ENCODE results near the gene TIPARP.
"Not testable (repeated sequence)": the region's sequence is repeated elsewhere in the genome, so short reads cannot be mapped to it uniquely, and the experiment has no call there.

The TIPARP gene

DNA sequence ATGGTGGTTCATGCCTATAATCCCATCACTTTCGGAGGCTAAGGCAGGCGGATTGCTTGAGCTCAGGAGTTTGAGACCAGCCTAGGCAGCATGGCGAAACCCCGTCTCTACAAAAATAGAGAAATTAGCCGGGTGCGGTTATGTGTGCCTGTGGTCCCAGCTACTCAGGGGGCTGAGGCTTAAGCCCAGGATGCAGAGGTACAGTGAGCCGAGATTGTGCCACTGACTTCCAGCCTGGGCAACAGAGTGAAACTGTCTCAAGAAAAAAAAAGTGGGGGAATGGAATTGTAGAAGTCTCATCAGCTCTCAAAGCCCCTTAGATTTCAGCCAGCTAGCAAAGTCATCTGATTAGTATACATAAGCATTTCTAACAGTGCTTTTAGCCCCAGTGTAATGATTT lies 33.2 kb downstream of the TIPARP start:
- in situ Hi-C loops (cut with MboI; ENCODE audit: low sequenced_read_pairs): no loop called here

DNA sequence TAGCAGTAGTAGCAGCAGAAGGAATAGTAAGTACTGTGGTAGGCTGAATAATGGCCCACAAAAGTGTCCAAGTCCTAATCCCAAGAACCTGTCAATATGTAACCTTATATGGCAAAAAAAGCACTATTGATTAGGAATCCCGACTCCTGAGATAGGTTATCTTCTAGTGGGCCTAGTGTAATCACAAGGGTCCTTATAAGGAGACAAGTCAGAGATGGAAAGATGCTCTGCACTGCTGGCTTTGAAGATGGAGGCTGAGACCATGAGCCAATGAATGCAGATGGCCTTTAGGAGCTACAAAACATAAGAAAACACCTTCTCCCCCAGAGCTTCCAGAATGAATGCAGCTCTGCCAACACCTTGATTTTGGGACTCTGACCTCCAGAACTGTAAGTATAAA lies 36.0 kb downstream of the TIPARP start:
- in situ Hi-C loops (cut with MboI; ENCODE audit: low sequenced_read_pairs): no loop called here

DNA sequence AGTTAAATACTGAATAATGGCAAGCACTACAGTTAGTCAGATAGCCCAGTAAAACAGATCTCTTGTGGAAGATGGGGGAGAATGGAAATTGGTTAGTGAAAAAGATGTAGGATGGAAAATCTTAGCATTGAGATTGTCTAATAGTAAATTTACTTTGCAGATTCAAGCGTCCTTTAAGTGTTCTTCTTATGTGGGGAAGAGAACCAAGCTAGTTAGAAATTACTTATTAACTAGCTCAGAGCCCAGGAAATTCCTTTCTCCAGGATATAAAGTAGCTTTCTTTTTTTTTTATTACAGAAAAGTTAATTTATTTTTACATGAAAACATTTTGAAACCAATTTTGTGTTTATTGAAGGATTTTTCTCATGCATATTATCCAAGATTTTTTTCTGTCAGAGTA lies 36.7 kb downstream of the TIPARP start:
- in situ Hi-C loops (cut with MboI; ENCODE audit: low sequenced_read_pairs): no loop called here

DNA sequence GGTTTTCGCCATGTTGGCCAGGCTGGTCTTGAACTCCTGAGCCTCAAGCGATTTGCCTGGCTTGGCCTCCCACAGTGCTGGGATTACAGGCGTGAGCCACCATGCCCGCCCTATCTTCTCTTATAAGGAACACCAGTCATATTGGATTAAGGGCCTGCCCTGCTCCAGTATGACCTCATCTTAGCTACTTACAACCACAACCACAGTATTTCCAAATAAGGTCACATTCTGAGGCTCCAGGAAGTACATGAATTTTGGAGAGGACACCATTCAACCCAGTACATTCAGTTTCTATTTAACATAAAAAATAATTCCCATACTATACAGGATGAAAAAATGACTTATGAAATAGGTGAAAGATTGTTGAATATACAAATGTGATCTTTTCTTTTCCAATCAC lies 37.6 kb downstream of the TIPARP start:
- in situ Hi-C loops (cut with MboI; ENCODE audit: low sequenced_read_pairs): not testable (repeated sequence)

DNA sequence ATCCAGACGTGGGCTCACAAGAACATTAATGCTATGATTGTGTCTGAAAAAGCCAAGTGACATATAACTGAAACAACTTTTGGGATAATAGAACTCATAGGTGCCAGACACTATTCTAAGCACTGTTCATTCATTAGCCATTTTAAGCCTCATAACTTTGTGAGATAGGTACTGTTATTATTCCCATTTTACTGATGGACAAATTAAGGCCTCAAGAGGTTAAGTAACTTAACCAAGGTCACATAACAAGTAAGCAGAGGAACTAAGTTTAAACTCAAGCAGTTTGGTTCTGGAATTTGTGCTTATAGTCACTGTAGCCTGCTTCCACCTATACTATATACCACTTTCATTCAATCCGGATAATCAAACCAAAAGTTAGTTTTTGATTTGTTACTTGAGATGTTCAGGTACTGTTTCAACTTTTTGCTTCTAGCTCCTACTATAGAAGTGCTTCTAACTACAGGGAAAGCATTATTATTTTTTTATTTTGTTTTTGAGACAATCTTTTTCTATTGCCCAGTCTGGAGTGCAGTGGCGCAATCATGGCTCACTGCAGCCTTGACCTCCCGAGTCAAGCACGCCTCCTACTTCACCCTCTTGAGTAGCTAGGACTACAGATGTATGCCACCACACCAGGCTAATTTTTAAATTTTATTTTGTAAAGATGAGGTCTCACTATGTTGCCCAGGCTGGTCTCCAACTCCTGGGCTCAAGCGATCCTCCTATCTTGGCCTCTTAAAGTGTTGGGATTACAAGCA lies 41.9 kb downstream of the TIPARP start:
- in situ Hi-C loops (cut with MboI; ENCODE audit: low sequenced_read_pairs): no loop called here

DNA sequence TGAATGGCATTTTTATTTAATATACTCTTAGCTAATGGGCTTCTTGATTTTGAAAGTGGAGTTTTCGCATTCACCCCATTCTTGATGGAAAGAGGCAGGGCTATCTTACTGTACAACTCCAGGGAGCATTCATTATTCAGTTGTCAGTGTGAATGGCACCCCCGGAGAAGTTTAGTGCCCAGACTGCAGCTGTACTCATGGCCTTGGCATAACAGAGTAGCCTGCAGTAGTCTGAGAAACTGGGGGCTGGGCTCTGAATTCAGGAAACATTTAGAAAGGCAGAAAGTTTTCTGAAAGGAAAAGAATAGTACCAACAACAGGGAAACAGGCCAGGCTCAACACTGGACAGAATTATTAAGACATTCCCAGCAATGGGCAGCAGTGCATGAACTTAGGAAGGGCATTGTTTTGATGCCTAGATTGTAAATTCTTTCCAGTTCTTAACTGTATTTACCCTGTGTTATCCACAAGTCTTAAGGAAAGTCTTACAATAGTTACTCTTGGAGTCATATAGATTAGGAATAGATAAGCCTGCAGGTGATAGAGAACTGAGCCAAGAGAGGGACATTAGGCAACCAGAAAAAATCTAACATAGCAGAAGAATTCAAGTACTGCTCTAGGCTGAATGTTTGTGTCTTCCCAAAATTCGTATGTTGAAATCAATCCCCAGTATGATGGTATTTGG lies 44.4 kb downstream of the TIPARP start:
- in situ Hi-C loops (cut with MboI; ENCODE audit: low sequenced_read_pairs): no loop called here

DNA sequence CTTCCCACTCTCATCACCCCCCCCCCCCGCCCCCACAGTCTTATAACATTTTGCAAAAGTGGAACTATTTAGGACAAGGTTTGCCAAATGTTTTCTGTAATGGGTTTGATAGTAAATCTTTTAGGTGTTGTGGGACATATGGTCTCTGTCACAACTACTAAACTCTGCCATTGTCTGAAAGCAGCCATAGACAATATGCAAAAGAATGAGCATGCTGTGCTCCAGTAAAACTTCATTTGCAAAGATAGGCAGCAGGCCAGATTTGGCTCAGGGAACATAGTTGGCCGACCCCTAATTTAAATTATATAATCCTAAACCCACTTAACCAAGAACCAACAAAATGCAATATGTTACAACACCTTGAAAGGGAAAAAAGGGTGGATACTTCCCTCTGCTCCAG lies 46.4 kb downstream of the TIPARP start:
- in situ Hi-C loops (cut with MboI; ENCODE audit: low sequenced_read_pairs): no loop called here

DNA sequence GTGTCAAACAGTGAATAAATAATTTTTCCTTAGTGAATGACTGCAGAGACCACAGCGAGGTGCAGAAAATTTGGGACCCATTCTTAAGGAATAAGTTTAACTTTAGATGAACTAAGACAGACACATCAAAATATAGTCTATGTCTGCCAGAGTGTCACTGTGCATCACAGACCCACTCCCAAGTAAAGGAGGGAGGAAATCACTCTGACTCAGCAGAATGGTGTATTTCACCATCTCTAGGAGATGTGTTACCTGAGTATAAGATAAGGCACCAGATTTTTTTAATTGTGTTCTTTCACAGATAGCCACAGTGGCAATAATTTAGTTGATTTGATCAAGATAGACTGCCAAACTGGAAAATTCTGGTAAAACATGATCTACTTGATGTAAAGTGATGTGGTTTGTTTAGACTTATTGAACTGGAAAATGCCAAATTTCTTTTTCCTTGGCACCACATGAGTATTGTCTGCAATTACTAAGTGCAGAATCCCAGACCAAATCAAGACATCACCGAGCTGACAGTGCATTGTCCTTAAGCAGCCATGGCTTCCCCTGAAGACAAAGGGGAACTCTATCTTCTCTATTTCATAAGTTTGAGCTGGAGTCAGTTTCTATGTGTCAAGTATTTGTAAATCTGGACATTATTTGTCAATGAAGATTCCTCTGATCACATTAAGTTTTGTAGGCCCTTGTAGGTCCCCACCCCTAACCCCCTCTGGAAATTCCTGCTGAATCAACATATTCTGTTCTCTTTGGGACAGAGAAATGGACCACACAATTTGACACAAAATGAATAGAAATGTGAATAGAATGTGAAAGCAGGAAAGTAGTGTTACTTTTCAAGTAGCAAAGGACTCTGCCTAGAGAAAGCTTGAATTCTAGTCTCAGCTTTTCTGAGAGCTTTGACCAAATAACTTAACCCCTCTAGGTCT lies 47.6 kb downstream of the TIPARP start:
- in situ Hi-C loops (cut with MboI; ENCODE audit: low sequenced_read_pairs): no loop called here

DNA sequence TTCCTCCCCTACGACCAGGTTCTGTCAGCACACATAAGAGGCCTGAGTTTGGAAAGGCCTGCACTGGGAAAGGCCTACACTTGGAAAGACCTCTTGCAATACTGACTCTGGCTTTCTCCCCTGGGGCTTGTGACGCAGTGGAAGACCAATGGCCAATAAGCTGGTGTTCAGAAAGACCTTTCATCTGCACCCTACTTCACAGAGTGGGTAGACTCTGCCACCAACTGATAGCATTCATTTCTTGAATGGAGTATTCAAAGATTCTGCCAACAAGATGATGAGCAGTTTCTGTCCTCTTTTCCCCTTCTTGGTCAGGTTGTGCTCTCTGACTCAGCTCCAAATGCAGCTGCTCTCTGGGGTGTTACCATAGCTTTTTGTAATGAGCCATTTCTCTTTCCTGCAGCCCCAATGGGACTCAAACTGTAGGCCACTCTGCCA lies 48.8 kb downstream of the TIPARP start:
- in situ Hi-C loops (cut with MboI; ENCODE audit: low sequenced_read_pairs): no loop called here

DNA sequence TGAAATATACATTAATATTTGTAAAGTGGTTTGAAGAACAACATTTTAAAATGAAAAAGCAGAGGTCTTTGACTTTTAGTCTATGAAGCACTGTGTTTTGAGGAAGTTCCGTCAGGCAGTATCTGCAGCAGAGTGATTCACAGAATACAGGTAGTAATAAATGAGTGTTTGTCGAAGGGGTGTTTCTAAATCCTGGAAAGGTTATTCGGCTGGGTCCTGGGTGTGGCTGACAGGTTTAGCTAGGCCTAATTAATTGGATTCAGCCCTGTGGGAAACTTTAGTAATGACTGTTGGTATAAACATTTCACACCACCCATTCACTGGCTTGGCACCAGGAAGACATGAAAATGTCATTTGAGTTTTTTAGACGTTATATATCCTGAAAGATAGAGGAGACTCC lies 51.3 kb downstream of the TIPARP start:
- in situ Hi-C loops (cut with MboI; ENCODE audit: low sequenced_read_pairs): no loop called here

DNA sequence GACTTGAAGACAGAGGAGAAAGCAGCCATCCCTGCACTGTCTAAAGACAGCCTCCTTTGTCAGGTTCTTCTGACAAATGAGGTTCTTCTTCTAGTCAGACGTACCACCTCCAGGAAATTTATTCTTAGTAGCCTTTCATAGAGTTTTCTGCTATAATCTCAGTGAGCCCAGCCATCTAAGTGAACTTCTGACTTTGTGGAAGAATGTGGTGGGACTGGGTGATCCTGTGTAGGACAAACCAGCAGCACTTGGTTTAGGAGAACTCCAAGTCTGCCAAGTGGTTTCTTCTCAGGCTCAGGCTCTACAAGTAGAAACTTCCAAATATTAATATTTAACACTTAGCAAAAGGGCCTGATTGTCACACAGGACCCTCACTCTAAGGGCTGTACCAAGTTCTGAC lies 52.1 kb downstream of the TIPARP start:
- in situ Hi-C loops (cut with MboI; ENCODE audit: low sequenced_read_pairs): no loop called here

DNA sequence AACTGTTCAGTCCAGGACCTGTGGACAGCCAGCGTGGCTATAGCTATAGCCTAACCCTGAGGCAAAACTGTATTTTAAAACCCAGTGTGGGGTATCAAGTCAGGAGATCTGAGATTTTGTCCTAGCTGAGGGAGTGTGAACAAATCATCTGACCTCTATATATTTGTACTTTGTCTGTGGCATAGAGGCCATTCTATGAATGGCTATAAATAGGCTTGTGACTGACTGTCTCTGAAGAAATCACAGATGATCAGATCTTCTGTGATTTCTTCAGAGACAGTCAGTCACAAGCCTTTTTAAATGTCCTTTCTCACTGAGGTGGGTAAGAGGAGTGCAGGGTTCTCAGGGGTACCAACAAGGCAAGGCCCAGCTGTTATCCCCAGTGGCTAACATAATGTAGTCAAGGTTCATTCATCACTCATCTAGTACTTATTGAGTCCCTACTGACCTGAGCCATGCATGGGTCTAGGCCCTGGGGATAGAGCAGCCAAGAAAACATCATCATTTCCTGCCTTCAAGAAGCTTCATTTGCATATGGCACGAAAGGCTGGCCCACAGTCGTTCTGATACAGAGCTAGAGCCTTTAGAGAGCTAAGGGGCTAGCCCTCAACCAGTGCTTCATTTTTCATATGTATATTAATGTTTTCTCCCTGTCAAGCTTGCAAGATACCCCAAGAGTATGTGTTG lies 53.3 kb downstream of the TIPARP start:
- in situ Hi-C loops (cut with MboI; ENCODE audit: low sequenced_read_pairs): no loop called here

DNA sequence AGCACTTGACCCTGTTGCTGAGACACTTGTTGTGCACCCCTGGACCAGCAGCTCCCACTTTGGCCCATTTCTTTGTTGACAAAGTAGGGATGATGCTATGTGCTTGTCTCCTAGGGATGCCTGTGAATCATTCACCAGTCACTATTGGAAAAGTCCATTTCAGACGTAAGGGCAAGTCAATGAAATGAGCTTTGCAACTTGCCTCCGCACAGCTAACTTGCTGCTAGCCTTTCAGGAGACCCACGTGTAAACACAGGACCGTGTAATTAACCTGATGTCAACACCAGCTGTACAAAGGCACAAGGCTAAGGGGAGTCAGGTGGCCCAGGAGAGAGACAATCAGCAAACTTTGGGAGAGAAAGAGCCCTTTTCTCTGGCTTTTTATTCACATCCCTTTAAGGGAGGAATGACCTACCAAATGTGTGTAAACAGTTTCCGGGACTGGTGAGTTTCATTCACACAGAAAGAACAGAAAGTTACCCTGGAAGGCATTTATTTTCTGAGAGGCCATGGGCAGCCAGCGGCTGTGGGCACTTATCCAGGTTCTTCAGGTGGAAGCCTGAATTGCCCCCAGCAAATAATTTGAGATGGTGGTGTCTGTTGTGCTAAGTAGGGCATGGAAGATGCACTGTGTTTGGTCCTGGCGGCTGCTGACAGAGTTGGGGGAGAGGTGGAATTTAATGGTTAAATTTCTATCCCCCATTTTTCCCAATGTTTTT lies 54.0 kb downstream of the TIPARP start:
- in situ Hi-C loops (cut with MboI; ENCODE audit: low sequenced_read_pairs): no loop called here

DNA sequence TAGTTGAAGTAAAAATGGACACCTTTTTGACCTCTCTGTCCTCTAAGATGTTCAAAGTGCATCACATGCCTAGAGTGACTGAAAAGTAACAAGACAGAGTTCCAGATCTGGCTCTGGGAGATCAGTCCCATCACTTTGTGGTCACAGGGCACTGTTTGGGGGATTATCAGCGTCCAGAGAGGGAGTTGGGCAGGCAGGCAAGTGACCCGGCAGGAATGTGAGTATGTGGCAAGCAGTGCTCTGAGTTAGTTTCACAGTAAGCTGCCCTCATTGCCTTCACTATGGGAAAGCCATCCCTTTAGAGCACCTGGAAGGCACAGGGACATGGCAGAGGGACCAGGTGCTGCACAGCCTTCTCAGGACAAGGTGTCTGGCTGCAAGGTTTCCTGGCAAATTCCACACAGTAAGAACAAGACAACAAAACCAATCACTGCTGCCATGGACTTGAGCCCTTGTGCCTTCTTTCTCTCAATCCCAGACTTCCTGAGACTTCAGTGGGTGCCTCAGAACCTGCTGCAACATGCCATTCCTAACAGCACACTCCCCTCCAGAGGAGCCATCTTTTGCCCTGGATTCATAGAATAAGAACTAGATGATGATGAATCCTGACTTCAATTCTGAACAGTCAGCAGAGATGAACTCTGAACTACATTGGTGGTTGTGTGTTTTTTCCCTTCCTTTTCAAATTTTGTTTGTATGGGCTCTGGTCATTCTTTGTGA lies 55.2 kb downstream of the TIPARP start:
- in situ Hi-C loops (cut with MboI; ENCODE audit: low sequenced_read_pairs): no loop called here

DNA sequence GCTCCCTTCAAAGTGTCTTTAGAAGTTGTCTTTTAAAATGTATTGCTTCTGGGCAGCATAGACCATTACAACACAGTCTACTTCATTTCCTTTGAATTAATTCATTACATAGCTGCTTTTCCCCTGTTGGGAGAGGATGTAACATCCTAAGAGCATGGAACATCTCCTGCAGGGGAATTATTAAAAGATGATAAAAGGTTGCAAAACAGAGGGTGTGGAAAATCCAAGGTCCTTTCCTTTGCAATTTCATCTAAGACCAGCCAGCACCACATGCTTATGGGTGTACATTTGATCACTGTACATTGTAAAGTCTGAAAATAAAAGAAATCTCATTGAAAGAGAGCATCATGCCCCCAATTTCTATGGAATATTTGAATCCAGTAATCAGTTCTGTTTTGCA lies 57.4 kb downstream of the TIPARP start:
- in situ Hi-C loops (cut with MboI; ENCODE audit: low sequenced_read_pairs): no loop called here

DNA sequence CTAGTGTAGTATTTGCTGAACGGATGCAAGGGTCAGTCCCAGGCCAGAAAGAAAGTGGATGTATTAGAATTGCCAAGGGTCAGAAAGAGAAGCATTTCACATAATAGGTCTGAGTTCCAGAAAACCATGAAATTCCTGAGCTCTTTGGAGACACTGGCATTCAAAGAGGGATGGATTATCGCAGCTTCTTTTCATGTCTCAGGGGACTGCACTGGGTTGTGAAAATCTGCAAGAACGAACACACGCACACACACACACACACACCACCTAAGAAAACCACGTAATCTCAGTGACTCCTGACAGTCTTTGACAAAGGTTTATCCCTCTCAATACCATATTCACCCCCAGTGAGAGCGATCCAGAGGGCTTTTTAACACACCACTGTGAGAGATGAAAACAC lies 57.9 kb downstream of the TIPARP start:
- in situ Hi-C loops (cut with MboI; ENCODE audit: low sequenced_read_pairs): no loop called here

DNA sequence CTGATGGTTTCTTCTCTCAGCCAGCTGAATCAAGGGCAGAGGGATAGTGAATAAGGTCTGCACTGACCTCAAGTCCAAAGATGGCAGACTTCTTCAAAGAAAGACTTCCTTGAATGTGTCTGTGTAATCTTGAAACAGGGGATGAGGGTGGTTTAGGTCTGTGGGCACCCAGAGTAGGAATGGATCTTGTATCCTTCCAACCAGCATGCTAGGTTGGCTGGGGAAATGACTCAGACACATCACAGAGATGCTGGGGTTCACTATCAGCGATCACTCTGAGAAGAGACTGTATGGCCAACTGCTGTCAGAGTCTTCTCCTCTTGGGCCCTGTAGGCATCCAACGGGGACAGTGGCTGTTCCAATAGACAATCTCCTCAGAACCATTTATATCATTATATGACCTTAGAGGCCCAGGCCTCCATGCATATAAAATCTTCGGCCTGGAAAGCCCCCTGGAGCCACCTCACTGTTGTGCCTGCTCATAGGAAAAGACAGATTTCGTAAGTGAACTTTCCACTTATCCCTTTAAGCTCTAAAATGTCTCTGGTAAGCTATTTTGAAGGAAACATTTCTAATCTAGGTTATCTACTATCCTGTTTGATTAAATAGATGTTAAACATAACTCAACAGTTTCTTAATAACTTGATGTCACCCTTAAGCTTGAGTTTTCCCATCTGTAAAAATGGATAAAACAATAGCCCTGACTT lies 58.5 kb downstream of the TIPARP start:
- in situ Hi-C loops (cut with MboI; ENCODE audit: low sequenced_read_pairs): no loop called here

DNA sequence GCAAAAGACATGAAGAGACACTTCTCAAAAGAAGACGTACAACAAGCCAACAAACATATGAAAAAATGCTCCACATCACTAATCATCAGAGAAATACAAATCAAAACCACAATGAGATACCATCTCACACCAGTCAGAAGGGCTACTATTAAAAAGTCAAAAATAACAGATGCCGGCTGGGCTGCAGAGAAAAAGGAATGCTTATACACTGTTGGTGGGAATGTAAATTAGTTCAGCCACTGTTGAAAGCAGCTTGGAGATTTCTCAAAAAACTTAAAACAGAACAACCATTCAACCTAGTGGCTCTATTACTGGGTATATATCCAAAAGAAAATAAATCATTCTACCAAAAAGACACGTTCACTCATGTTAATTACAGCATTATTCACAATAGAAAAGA lies 60.3 kb downstream of the TIPARP start:
- in situ Hi-C loops (cut with MboI; ENCODE audit: low sequenced_read_pairs): not testable (repeated sequence)

DNA sequence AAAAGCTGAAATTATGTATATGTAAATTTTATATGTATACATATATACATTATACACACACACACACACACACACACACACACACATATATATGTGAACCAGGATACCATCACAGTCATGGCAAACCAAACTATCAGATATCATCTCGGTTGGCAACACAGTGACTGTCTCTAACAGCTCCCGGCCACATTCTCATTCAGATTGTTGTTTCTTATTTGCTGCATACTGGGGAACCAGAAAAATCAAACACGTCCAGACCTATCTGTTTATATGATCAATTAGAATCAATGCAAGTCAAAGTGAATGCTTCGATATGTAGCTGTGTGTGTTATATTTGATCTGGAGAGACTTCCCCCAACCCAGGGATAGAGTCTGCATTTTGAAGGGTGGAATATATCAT lies 61.1 kb downstream of the TIPARP start:
- in situ Hi-C loops (cut with MboI; ENCODE audit: low sequenced_read_pairs): no loop called here

Data from hTERT RPE-1 (cell line).